ENCODE measurements around the gene LRIT2.

DNA sequence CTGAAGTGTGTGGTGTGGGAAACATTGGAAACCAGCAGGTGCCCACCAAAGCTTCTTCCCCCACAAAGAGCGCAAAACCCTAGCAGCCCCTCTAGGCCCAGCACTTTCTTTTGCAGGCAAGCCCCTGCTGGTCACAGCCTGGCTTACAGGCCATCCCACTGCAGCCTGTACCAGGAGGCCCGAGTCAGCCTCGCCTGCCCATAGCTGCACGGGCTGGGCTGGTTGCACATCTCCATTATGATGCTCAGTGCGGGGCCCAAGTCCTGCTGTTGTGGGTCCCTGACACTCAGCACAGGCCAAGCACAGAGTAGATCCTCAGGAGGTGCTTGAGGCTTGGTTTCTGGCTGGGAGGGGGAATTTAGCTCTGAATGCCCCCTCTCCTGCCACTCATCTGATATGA lies 23.0 kb downstream of the LRIT2 start:
- TF ChIP-seq, protein P1, sequence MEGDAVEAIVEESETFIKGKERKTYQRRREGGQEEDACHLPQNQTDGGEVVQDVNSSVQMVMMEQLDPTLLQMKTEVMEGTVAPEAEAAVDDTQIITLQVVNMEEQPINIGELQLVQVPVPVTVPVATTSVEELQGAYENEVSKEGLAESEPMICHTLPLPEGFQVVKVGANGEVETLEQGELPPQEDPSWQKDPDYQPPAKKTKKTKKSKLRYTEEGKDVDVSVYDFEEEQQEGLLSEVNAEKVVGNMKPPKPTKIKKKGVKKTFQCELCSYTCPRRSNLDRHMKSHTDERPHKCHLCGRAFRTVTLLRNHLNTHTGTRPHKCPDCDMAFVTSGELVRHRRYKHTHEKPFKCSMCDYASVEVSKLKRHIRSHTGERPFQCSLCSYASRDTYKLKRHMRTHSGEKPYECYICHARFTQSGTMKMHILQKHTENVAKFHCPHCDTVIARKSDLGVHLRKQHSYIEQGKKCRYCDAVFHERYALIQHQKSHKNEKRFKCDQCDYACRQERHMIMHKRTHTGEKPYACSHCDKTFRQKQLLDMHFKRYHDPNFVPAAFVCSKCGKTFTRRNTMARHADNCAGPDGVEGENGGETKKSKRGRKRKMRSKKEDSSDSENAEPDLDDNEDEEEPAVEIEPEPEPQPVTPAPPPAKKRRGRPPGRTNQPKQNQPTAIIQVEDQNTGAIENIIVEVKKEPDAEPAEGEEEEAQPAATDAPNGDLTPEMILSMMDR (IDR thresholded peaks at IDR 0.05): peak in 1 of 5 experiments; percentile 12
- no peak for TF ChIP-seq POLR2AphosphoS5 (IDR thresholded peaks at IDR 0.05)

Data from transverse colon (tissue), 4 donors.